CD4-positive, CD25-positive, alpha-beta regulatory T cell (primary cell): ENCODE measurements around the gene KRTAP29-1. TPM values are rescaled to one million over a fixed set of nuclear protein-coding genes. Genes with fewer than 3 reads are reported as not detected.
A peak's percentile ranks its signal among the peaks of the same experiment; 100 is the strongest.

Experiments
- ATAC-seq, 2 donors: fragments of 150-1000 bp; cut with Tn5 transposase; one replicate each; pipeline ENCODE4 v1.10.0; 2021; ENCODE audit warnings: low read depth in 2 of 2, moderate number of reproducible peaks in 2 of 2, moderate library complexity in 1 of 2
- DNase-seq, 3 donors: peaks; one replicate each; pipeline versions ENCODE4 v3.0.0 to v3.0.0-alpha.2; 2012 to 2022; ENCODE audit warnings: mixed read lengths in 1 of 3
- H3K27ac ChIP-seq: one replicate; pipeline ENCODE4 v1.7.0; 2013; ENCODE audit warnings: mild to moderate bottlenecking, low read length; ENCODE audit not compliant: insufficient read depth, poor library complexity, severe bottlenecking
- H3K27me3 ChIP-seq: one replicate; pipeline ENCODE4 v1.7.0; 2013; ENCODE audit warnings: low read length; ENCODE audit not compliant: control insufficient read depth, insufficient read depth
- H3K36me3 ChIP-seq: one replicate; pipeline ENCODE4 v1.7.0; 2013; ENCODE audit warnings: mild to moderate bottlenecking, low read length, moderate library complexity; ENCODE audit not compliant: control insufficient read depth, insufficient read depth
- H3K4me1 ChIP-seq: 2 replicates; pipeline ENCODE4 v1.7.0; 2013; ENCODE audit warnings: mild to moderate bottlenecking, low read length; ENCODE audit not compliant: insufficient read depth, control insufficient read depth, poor library complexity, severe bottlenecking
- H3K4me3 ChIP-seq: one replicate; pipeline ENCODE4 v1.7.0; 2013; ENCODE audit warnings: low read depth, mild to moderate bottlenecking, low read length, moderate library complexity
- H3K9me3 ChIP-seq, 2 experiments: 1 replicate in 1 of 2; 2 replicates in 1 of 2; pipeline ENCODE4 v1.7.0; 2013; ENCODE audit warnings: low read length in 2 of 2, mild to moderate bottlenecking in 1 of 2, moderate library complexity in 1 of 2; ENCODE audit not compliant: control insufficient read depth in 2 of 2
- H3K27ac Mint-ChIP-seq, 3 donors: one replicate each; pipeline ENCODE4 v1.8.0; 2020 to 2022; ENCODE audit warnings: mild to moderate bottlenecking in 3 of 3, mixed read lengths in 3 of 3, moderate library complexity in 2 of 3
- H3K27me3 Mint-ChIP-seq: one replicate; pipeline ENCODE4 v1.8.0; 2022; ENCODE audit warnings: mild to moderate bottlenecking, mixed read lengths
- H3K36me3 Mint-ChIP-seq: one replicate; pipeline ENCODE4 v1.8.0; 2020; ENCODE audit warnings: mixed read lengths
- H3K4me1 Mint-ChIP-seq, 4 donors: one replicate each; pipeline ENCODE4 v1.8.0; 2020 to 2022; ENCODE audit warnings: mixed read lengths in 4 of 4, mild to moderate bottlenecking in 1 of 4
- H3K4me3 Mint-ChIP-seq, 4 donors: one replicate each; pipeline ENCODE4 v1.8.0; 2020 to 2022; ENCODE audit warnings: mild to moderate bottlenecking in 4 of 4, mixed read lengths in 4 of 4, moderate library complexity in 3 of 4
- H3K9me3 Mint-ChIP-seq, 7 donors: one replicate each; pipeline ENCODE4 v1.8.0; 2020 to 2022; ENCODE audit warnings: mixed read lengths in 7 of 7, mild to moderate bottlenecking in 3 of 7, moderate library complexity in 2 of 7
- polyA plus RNA-seq, 4 donors: library from polyadenylated mRNA; unstranded; fragments of 300-500 nt; fragmentation: Illumina TruSeq; gene quantifications; one replicate each; pipeline ENCODE4 v1.2.3, GENCODE V29; 2021
- total RNA-seq: library from RNA; stranded (reverse); gene quantifications from one replicate; pipeline ENCODE4 v1.2.3, GENCODE V29; 2022

KRTAP29-1 gene
- total and polyA plus RNA-seq, 5 donors from 2014 or later, result 0.63 TPM; not detected in 4

DNA sequence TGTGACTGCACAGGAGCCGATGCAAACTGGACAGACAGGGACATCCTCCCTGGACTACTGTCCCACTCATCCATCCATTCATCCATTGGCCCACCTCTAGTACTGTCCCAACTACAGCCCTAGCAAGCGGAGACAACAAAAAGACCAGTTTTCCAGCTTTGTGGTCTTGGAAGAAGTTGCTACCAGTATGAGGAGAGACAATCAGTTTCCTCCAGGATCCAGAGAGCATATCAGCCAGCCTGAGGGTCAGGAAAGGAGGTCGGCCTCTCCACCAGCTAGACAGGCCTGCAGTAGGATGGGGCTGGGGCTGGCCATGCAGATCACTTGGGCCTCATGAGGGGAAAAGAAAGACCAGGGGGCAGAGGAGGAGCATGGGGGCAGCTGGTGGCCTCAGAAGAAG is 31.2 kb upstream of the KRTAP29-1 start:
- H3K4me3 ChIP-seq, result no peak overlapping the region
- H3K27me3 ChIP-seq, result no peaks in the 10 kb centered on the region
- H3K27ac ChIP-seq, result no peak overlapping the region
- no peaks in the 10 kb centered on the region for H3K9me3 ChIP-seq
- Mint-ChIP-seq H3K27ac (peak overlapping the region in 2 of 3 donors; percentile 28 to 75), H3K27me3 (no peaks in the 10 kb centered on the region), H3K4me1 (peaks cover 6 to 38% (median 12%) of the 10 kb centered on the region in 4 donors), H3K9me3 (no peaks in the 10 kb centered on the region), H3K36me3 (no peaks in the 10 kb centered on the region), H3K4me3 (peak overlapping the region in 1 of 4 donors; percentile 15)
- no peaks in the 10 kb centered on the region for H3K36me3 ChIP-seq
- peaks cover 20% of the 10 kb centered on the region for H3K4me1 ChIP-seq
- ATAC-seq, result no peak
- no peak for DNase-seq

DNA sequence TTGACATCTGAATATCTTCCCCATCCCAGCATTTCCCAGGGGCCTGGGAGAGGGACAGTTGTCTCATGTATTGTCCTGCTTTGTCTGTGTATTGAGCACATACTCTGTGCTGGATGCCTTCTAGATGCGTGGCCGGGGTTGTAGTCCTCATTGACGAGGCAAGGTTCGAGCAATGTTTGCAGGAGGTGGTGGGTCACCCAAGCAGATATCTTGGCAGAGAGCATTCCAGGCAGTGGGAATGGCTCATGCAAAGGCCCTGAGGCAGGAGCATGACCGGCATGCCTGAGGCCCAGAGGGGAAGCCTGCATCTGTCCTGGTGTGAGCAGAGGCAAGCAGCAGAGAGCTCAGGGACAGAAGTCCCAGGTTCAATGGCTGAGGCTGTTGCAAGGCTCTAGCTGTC is 30.4 kb upstream of the KRTAP29-1 start:
- Mint-ChIP-seq H3K27ac (peak overlapping the region in 1 of 3 donors; percentile 75), H3K27me3 (no peaks in the 10 kb centered on the region), H3K4me1 (peaks cover 0 to 34% (median 6%) of the 10 kb centered on the region in 4 donors), H3K36me3 (no peaks in the 10 kb centered on the region), H3K9me3 (no peaks in the 10 kb centered on the region), H3K4me3 (no peak overlapping the region)
- Histone ChIP-seq H3K4me3 (no peak overlapping the region), H3K27me3 (no peaks in the 10 kb centered on the region), H3K36me3 (no peaks in the 10 kb centered on the region), H3K27ac (no peak overlapping the region), H3K4me1 (peaks cover 14% of the 10 kb centered on the region), H3K9me3 (no peaks in the 10 kb centered on the region)
- no peak for DNase-seq
- no peak for ATAC-seq

GRCh38 chr17:41332239-41332638 is 29.6 kb upstream of the KRTAP29-1 start:
- no peaks in the 10 kb centered on the region for H3K36me3 ChIP-seq
- no peaks in the 10 kb centered on the region for H3K36me3 Mint-ChIP-seq
- H3K4me3 Mint-ChIP-seq, result no peak overlapping the region
- no peaks in the 10 kb centered on the region for H3K9me3 ChIP-seq
- H3K4me3 ChIP-seq, result no peak overlapping the region
- H3K4me1 ChIP-seq, result peaks cover 11% of the 10 kb centered on the region
- ATAC-seq, result no peak
- H3K27ac ChIP-seq, result no peak overlapping the region
- no peaks in the 10 kb centered on the region for H3K27me3 Mint-ChIP-seq
- no peak for DNase-seq
- H3K9me3 Mint-ChIP-seq, result no peaks in the 10 kb centered on the region
- H3K27ac Mint-ChIP-seq, result no peak overlapping the region
- H3K27me3 ChIP-seq, result no peaks in the 10 kb centered on the region
- peaks cover 0 to 31% (median 5%) of the 10 kb centered on the region in 4 donors for H3K4me1 Mint-ChIP-seq

GRCh38 chr17:41331606-41332005 is 29.0 kb upstream of the KRTAP29-1 start:
- DNase-seq, result no peak
- H3K27ac ChIP-seq, result no peak overlapping the region
- H3K4me1 ChIP-seq, result peaks cover 15% of the 10 kb centered on the region
- ATAC-seq, result no peak
- Mint-ChIP-seq H3K4me3 (no peak overlapping the region), H3K36me3 (no peaks in the 10 kb centered on the region), H3K9me3 (no peaks in the 10 kb centered on the region), H3K27ac (no peak overlapping the region), H3K27me3 (no peaks in the 10 kb centered on the region), H3K4me1 (peaks cover 0 to 31% (median 5%) of the 10 kb centered on the region in 4 donors)
- no peak overlapping the region for H3K4me3 ChIP-seq
- H3K9me3 ChIP-seq, result no peaks in the 10 kb centered on the region
- H3K27me3 ChIP-seq, result no peaks in the 10 kb centered on the region
- H3K36me3 ChIP-seq, result no peaks in the 10 kb centered on the region

GRCh38 chr17:41329279-41329948 is 26.8 kb upstream of the KRTAP29-1 start:
- no peak overlapping the region for H3K27ac ChIP-seq
- no peaks in the 10 kb centered on the region for H3K36me3 ChIP-seq
- Mint-ChIP-seq H3K4me1 (peaks cover 0 to 17% (median 5%) of the 10 kb centered on the region in 4 donors), H3K27ac (no peak overlapping the region), H3K27me3 (no peaks in the 10 kb centered on the region), H3K4me3 (no peak overlapping the region), H3K9me3 (no peaks in the 10 kb centered on the region), H3K36me3 (no peaks in the 10 kb centered on the region)
- peak in 1 of 3 donors; percentile 39 for DNase-seq
- no peaks in the 10 kb centered on the region for H3K9me3 ChIP-seq
- H3K4me3 ChIP-seq, result no peak overlapping the region
- ATAC-seq, result no peak
- no peaks in the 10 kb centered on the region for H3K27me3 ChIP-seq
- H3K4me1 ChIP-seq, result peaks cover 5% of the 10 kb centered on the region

DNA sequence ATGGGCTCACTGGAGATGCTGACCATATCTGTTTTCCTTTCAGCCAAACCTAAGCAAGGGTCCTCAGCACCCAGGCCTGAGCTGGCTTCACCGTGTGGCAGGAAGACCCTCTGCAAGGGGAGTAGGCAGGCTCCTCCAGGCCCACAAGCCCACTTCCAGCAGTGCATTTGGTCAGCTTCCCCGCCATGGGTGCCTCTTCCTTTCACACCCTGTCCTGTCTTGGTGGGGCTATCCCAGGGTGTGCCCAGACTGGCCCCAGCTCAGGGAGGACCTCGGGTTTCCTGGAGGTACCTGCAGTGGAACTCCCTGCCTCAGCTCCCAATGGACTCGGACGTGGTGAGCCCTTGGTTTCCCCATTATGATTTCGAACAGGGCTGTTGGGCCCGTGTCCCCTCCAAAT is 25.6 kb upstream of the KRTAP29-1 start:
- Mint-ChIP-seq H3K27me3 (no peaks in the 10 kb centered on the region), H3K4me3 (no peak overlapping the region), H3K4me1 (peaks cover 0 to 17% (median 3%) of the 10 kb centered on the region in 4 donors), H3K9me3 (no peaks in the 10 kb centered on the region), H3K36me3 (no peaks in the 10 kb centered on the region), H3K27ac (no peak overlapping the region)
- DNase-seq (no peak), ATAC-seq (no peak)
- Histone ChIP-seq H3K4me3 (no peak overlapping the region), H3K27me3 (no peaks in the 10 kb centered on the region), H3K27ac (no peak overlapping the region), H3K36me3 (no peaks in the 10 kb centered on the region), H3K4me1 (peaks cover 5% of the 10 kb centered on the region), H3K9me3 (no peaks in the 10 kb centered on the region)

GRCh38 chr17:41327411-41328120 is 24.9 kb upstream of the KRTAP29-1 start:
- H3K4me3 Mint-ChIP-seq, result no peak overlapping the region
- H3K27ac Mint-ChIP-seq, result peak overlapping the region in 2 of 3 donors; percentile 32 to 43
- Histone ChIP-seq H3K4me1 (peaks cover 5% of the 10 kb centered on the region), H3K4me3 (no peak overlapping the region), H3K27ac (no peak overlapping the region), H3K36me3 (no peaks in the 10 kb centered on the region), H3K27me3 (no peaks in the 10 kb centered on the region), H3K9me3 (no peaks in the 10 kb centered on the region)
- DNase-seq (no peak), ATAC-seq (no peak)
- no peaks in the 10 kb centered on the region for H3K27me3 Mint-ChIP-seq
- no peaks in the 10 kb centered on the region for H3K9me3 Mint-ChIP-seq
- H3K4me1 Mint-ChIP-seq, result peaks cover under 1 to 21% (median 5%) of the 10 kb centered on the region in 4 donors
- no peaks in the 10 kb centered on the region for H3K36me3 Mint-ChIP-seq
